Activated CD4-positive, CD25-positive, alpha-beta regulatory T cell treated with anti-CD3 and anti-CD28 coated beads, Interleukin-2, amount 50 U/mL, for 16 hours (primary cell): ENCODE data around the gene MSRB2.
"Not testable (repeated sequence)": the region's sequence is repeated elsewhere in the genome, so short reads cannot be mapped to it uniquely, and the experiment has no call there.

Experiments
- DNase-seq: peaks from one replicate; pipeline ENCODE4 v3.0.0-alpha.2; 2020; ENCODE audit warnings: low read depth, low spot score

MSRB2 gene

GRCh38 chr10:23070092-23070912 lies 25.1 kb upstream of the MSRB2 start:
- DNase-seq, result not testable (repeated sequence)

- DNase-seq, result no peak
Measured at GRCh38 chr10:23070913-23071218, 24.5 kb upstream of the MSRB2 start.

GRCh38 chr10:23072593-23072992 lies 22.8 kb upstream of the MSRB2 start:
- DNase-seq, result not testable (repeated sequence)

- DNase-seq, result no peak
Measured at GRCh38 chr10:23073527-23073926, 21.9 kb upstream of the MSRB2 start.

- DNase-seq, result no peak
Measured at GRCh38 chr10:23075672-23076071, 19.7 kb upstream of the MSRB2 start.

- no peak for DNase-seq
Measured at GRCh38 chr10:23078114-23078513, 17.3 kb upstream of the MSRB2 start.

GRCh38 chr10:23079700-23080099 lies 15.7 kb upstream of the MSRB2 start:
- no peak for DNase-seq

GRCh38 chr10:23080262-23080661 lies 15.1 kb upstream of the MSRB2 start:
- DNase-seq, result no peak

- no peak for DNase-seq
Measured at GRCh38 chr10:23081221-23081750, 14.1 kb upstream of the MSRB2 start.

- no peak for DNase-seq
Measured at GRCh38 chr10:23081891-23082290, 13.5 kb upstream of the MSRB2 start.

- DNase-seq, result no peak
Measured at GRCh38 chr10:23088609-23089008, 6.8 kb upstream of the MSRB2 start.

- DNase-seq, result no peak
Measured at GRCh38 chr10:23094786-23095403, 484 bp upstream of the MSRB2 start.

- DNase-seq, result no peak
Measured at GRCh38 chr10:23095966-23096801, 805 bp downstream of the MSRB2 start.

- DNase-seq, result no peak
Measured at GRCh38 chr10:23096802-23097549, 1.6 kb downstream of the MSRB2 start.

GRCh38 chr10:23099079-23099478 lies 3.7 kb downstream of the MSRB2 start:
- DNase-seq, result no peak

GRCh38 chr10:23099816-23100215 lies 4.4 kb downstream of the MSRB2 start:
- DNase-seq, result no peak

GRCh38 chr10:23100331-23101030 lies 5.1 kb downstream of the MSRB2 start:
- no peak for DNase-seq

GRCh38 chr10:23106331-23107072 lies 11.1 kb downstream of the MSRB2 start:
- DNase-seq, result no peak

GRCh38 chr10:23110722-23111516 lies 15.5 kb downstream of the MSRB2 start:
- DNase-seq, result no peak
